ENCODE measurements around the gene MMS19. TPM values are rescaled to one million over a fixed set of nuclear protein-coding genes. Genes with fewer than 3 reads are reported as not detected.

The MMS19 gene
- total RNA-seq, 1 donor from 2014 or later = 103 TPM

- Mint-ChIP-seq H3K4me3 (no peak overlapping the region), H3K4me1 (no peaks in the 10 kb centered on the region), H3K27me3 (peaks cover 23% of the 10 kb centered on the region), H3K36me3 (ENCODE audit: low read depth) (no peaks in the 10 kb centered on the region), H3K9me3 (no peaks in the 10 kb centered on the region), H3K27ac (no peak overlapping the region)
- DNase-seq = no peak
- intact Hi-C loops (cut with micrococcal nuclease) = no loop called here
Observed at GRCh38 chr10:97518301-97519043, 20.2 kb upstream of the MMS19 start.

DNA sequence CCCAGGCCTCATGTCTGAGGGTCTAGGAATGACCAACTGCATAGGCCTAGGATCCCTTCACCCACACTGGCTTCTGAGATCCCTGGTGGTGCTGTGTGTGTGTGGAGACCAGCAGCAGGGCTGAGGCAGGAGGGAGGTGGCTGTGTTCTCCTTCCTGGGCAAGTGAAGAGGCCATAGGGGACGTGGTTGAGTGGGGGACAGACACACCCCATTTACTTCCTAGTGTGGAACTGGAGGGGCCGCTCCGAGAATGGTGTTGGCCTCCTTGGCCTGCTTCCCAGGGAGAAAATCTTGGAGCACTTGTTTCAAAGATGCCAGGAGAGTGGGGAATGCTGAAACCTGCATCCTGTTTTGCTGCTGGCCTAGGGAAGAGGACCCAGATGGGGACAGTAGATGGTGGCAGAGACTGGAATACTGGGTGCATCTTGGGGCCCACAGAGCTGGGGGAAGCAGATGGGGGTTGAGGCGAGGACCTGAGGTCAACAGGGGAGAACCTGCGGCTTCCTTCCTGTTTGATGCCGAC lies 19.6 kb upstream of the MMS19 start:
- Mint-ChIP-seq H3K4me1 (no peaks in the 10 kb centered on the region), H3K4me3 (no peak overlapping the region), H3K27me3 (peaks cover 23% of the 10 kb centered on the region), H3K27ac (no peak overlapping the region), H3K36me3 (ENCODE audit: low read depth) (no peaks in the 10 kb centered on the region), H3K9me3 (no peaks in the 10 kb centered on the region)
- intact Hi-C loops (cut with micrococcal nuclease) = no loop called here
- DNase-seq = no peak

DNA sequence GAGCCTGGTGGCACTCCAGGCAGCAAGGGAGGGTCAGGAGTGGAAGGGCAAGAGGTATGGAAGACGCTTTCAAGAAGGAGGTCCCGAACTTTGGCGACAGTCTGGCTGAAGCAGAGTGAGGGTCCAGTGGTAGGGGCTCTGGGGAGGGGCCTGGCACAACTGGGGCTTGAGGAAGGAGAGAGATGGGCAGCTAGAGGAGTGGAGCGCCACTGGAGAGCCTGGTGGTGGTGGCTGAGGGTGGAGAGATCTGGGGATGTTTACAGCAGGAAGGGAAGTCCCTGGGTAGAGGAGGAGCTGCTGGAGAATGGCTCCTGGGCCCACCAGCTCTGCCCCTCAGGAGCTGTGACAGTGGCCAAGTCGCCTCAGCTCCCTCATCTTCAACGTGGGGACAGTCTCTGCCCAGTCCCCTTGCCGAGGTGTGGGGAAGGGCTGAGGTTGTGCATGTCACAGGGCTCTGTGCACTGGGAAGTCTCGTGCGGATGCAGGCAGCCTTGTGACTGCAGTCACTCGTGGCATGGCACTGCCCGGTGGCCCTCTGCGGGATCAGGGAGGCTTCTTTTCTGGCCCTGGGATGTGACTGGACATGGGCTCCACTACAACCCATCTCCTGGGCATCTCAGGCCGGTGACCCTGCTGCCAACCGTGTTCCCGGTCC lies 19.0 kb upstream of the MMS19 start:
- Mint-ChIP-seq H3K27me3 (peaks cover 22% of the 10 kb centered on the region), H3K9me3 (no peaks in the 10 kb centered on the region), H3K27ac (no peak overlapping the region), H3K36me3 (ENCODE audit: low read depth) (no peaks in the 10 kb centered on the region), H3K4me3 (no peak overlapping the region), H3K4me1 (no peaks in the 10 kb centered on the region)
- intact Hi-C loops (cut with micrococcal nuclease) = no loop called here
- no peak for DNase-seq

DNA sequence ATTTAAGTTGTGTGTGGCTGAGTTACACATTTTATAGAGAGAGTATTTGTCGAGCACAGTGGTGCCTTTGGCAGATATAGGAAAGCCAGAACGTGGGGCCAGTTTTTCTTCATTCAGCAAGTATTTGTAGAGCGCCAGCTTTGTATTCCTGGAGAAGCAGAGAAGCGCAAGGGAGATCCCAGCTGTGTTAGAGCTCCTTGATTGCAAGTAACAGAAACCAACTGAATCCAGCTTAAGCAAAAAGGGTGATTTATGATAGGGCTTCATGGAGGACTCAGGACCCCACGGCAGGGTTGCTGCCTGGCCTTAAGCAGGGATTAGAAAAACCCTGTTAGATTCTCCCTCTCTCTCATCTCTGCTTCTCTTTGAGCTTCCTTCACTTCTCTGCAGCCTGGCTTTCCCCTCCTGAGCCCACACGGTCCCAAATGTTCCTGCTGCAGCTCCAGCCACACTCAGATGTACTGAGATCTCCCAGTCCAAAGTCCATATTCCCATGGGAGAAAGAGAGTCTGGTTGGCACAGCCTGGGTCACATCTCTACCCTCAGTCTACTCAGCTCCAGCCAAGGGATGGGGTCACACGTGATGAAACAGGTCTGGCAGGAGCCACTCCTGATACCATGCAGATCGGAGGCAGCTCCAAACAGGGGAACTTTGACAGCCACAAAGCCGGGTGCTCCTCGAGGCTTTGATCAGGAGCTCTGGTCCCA lies 17.2 kb upstream of the MMS19 start:
- no peak overlapping the region for H3K27ac Mint-ChIP-seq
- H3K4me3 Mint-ChIP-seq = no peak overlapping the region
- no peaks in the 10 kb centered on the region for H3K36me3 Mint-ChIP-seq (ENCODE audit: low read depth)
- H3K9me3 Mint-ChIP-seq = no peaks in the 10 kb centered on the region
- H3K27me3 Mint-ChIP-seq = peaks cover 23% of the 10 kb centered on the region
- no peak for DNase-seq
- H3K4me1 Mint-ChIP-seq = no peaks in the 10 kb centered on the region
- intact Hi-C loops (cut with micrococcal nuclease) = no loop called here

DNA sequence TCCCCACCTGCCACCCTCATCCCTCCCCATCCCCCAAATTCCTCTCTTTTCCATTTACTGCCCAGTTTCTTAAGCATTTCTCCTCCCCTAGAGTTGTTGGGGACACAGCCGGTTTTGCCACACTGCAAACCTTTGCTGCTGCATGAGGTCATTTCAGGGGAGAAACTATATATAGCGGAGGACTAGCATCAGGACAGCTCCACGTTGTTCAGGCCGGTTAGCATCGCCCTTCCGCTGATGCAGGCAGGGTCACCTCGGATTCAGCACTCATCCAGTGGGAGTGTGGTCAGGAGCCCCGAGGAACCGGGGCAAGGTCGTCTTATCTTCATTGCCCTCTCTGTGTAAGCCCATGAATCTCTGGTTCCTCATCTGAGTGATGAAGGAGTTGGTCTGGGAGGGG lies 16.1 kb upstream of the MMS19 start:
- intact Hi-C loops (cut with micrococcal nuclease) = no loop called here
- Mint-ChIP-seq H3K27ac (no peak overlapping the region), H3K4me3 (no peak overlapping the region), H3K27me3 (peaks cover 24% of the 10 kb centered on the region), H3K4me1 (no peaks in the 10 kb centered on the region), H3K36me3 (ENCODE audit: low read depth) (no peaks in the 10 kb centered on the region), H3K9me3 (no peaks in the 10 kb centered on the region)
- DNase-seq = no peak

GRCh38 chr10:97512993-97513392 lies 14.8 kb upstream of the MMS19 start:
- intact Hi-C loops (cut with micrococcal nuclease) = no loop called here
- Mint-ChIP-seq H3K4me1 (no peaks in the 10 kb centered on the region), H3K27ac (no peak overlapping the region), H3K9me3 (no peaks in the 10 kb centered on the region), H3K36me3 (ENCODE audit: low read depth) (no peaks in the 10 kb centered on the region), H3K4me3 (no peak overlapping the region), H3K27me3 (peaks cover 25% of the 10 kb centered on the region)
- no peak for DNase-seq

GRCh38 chr10:97511711-97512440 lies 13.7 kb upstream of the MMS19 start:
- intact Hi-C loops (cut with micrococcal nuclease) = no loop called here
- H3K27ac Mint-ChIP-seq = no peak overlapping the region
- no peaks in the 10 kb centered on the region for H3K36me3 Mint-ChIP-seq (ENCODE audit: low read depth)
- no peaks in the 10 kb centered on the region for H3K4me1 Mint-ChIP-seq
- no peak for DNase-seq
- H3K9me3 Mint-ChIP-seq = no peaks in the 10 kb centered on the region
- H3K27me3 Mint-ChIP-seq = peaks cover 24% of the 10 kb centered on the region
- H3K4me3 Mint-ChIP-seq = no peak overlapping the region

- intact Hi-C loops (cut with micrococcal nuclease) = no loop called here
- Mint-ChIP-seq H3K36me3 (ENCODE audit: low read depth) (no peaks in the 10 kb centered on the region), H3K4me1 (no peaks in the 10 kb centered on the region), H3K27ac (no peak overlapping the region), H3K9me3 (no peaks in the 10 kb centered on the region), H3K27me3 (peaks cover 30% of the 10 kb centered on the region), H3K4me3 (no peak overlapping the region)
- no peak for DNase-seq
Observed at GRCh38 chr10:97510686-97511085, 12.5 kb upstream of the MMS19 start.

DNA sequence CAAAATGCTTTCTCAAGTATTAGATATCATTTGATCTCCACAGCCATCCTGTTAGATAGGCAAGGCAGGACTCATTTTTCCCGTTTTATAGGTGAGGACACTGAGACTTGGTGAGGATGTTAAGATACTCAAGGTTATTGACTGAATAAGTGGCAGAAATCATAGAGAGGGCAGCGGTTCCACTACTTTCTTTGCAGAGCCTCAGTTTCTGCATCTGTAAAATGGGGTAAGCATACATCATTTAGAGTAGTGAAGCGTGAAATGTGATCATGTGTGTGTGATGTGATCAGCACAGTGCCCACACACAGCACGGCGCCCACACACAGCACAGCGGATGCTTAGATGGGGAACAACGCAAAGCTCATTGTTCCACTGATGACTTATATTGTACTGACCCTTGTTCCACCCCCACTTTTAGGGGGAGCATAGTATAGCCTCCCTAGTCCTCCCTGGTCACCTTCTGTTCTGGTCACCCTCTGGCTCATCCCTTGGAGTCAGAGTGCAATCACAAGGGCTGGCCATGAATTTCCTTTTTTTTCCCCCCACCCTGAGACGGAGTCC lies 11.0 kb upstream of the MMS19 start:
- Mint-ChIP-seq H3K9me3 (no peaks in the 10 kb centered on the region), H3K27me3 (peaks cover 19% of the 10 kb centered on the region), H3K4me1 (no peaks in the 10 kb centered on the region), H3K27ac (no peak overlapping the region), H3K4me3 (no peak overlapping the region), H3K36me3 (ENCODE audit: low read depth) (no peaks in the 10 kb centered on the region)
- intact Hi-C loops (cut with micrococcal nuclease) = no loop called here
- DNase-seq = no peak

- Mint-ChIP-seq H3K9me3 (no peaks in the 10 kb centered on the region), H3K27me3 (peaks cover 18% of the 10 kb centered on the region), H3K4me1 (no peaks in the 10 kb centered on the region), H3K27ac (no peak overlapping the region), H3K4me3 (no peak overlapping the region), H3K36me3 (ENCODE audit: low read depth) (no peaks in the 10 kb centered on the region)
- DNase-seq = no peak
- intact Hi-C loops (cut with micrococcal nuclease) = no loop called here
Observed at GRCh38 chr10:97508342-97508741, 10.1 kb upstream of the MMS19 start.

DNA sequence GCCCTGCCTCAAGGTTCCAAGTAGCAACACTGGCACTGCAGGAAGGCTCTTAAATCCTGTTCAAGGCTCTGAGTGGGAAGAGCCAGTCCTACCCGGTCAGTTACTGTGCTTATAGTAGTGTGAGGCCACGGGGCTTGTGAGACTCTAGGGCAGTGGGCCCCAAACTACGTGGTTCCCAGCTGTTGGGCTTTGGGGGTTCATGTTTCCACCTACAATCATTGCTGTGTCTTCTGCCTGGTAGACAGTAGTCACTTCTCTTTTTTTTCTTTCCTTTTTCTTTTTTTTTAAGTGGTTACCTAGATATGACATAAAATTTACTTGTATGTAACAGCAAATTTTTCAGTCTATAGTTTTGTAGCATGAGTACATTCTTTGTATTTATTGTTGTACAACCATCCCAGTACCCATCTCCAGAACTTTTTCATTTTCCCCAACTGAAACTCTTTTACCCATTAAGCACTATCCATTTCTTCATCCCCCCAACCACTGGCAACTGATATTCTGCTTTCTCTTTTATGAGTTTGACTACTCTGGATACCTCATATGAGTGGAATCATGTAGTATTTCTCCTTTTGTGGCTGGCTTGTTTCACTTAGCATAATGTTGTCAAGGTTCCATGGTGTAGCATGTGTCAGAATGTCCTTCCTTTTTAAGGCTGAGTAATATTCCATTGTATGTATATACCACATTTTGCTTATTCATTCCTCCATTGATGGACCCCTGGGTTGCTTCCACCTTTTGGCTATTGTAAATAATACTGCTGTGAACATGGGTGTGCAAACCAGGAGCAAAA lies 8.2 kb upstream of the MMS19 start:
- Mint-ChIP-seq H3K4me1 (no peaks in the 10 kb centered on the region), H3K27ac (no peak overlapping the region), H3K27me3 (peaks cover 31% of the 10 kb centered on the region), H3K4me3 (no peak overlapping the region), H3K9me3 (no peaks in the 10 kb centered on the region), H3K36me3 (ENCODE audit: low read depth) (no peaks in the 10 kb centered on the region)
- intact Hi-C loops (cut with micrococcal nuclease) = no loop called here
- no peak for DNase-seq

- Mint-ChIP-seq H3K4me1 (peaks cover under 1% of the 10 kb centered on the region), H3K27me3 (peaks cover 39% of the 10 kb centered on the region), H3K9me3 (no peaks in the 10 kb centered on the region), H3K36me3 (ENCODE audit: low read depth) (no peaks in the 10 kb centered on the region), H3K27ac (no peak overlapping the region), H3K4me3 (no peak overlapping the region)
- intact Hi-C loops (cut with micrococcal nuclease) = no loop called here
- DNase-seq = no peak
Observed at GRCh38 chr10:97505152-97505551, 6.9 kb upstream of the MMS19 start.

DNA sequence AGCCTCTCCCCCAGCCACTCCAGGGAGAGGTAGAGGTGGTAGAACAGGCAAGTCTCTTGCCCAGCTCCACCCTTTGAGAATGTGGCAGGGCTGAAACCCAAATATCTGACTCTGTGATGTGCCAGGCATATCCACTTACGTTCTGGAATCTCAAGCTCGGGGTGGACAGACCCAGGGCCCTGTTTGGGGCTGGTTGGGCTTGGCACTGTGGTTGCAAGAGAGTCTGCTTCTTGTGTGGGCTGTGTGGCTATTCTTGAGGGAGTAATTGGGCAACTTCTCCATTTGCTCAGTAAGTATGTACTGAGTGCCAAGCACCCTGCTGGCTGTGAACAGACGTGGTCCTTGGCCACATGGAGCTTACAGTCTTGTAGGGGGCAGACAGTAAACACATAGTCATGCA lies 5.2 kb upstream of the MMS19 start:
- Mint-ChIP-seq H3K4me3 (no peak overlapping the region), H3K9me3 (no peaks in the 10 kb centered on the region), H3K27ac (no peak overlapping the region), H3K27me3 (peaks cover 43% of the 10 kb centered on the region), H3K36me3 (ENCODE audit: low read depth) (no peaks in the 10 kb centered on the region), H3K4me1 (peaks cover 6% of the 10 kb centered on the region)
- DNase-seq = no peak
- intact Hi-C loops (cut with micrococcal nuclease) = no loop called here
